AG09309 (cell line): ENCODE data around the gene SND1.

Experiments
- DNase-seq: peaks from one replicate; pipeline ENCODE4 v3.0.0-alpha.2; 2010; ENCODE audit warnings: low read depth
- H3K4me3 ChIP-seq: 2 replicates; pipeline ENCODE4 v1.5.1; 2011; ENCODE audit warnings: mild to moderate bottlenecking, low read depth, low read length, moderate library complexity; ENCODE audit not compliant: control insufficient read depth
- TF ChIP-seq, protein P1 (sequence below): IDR thresholded peaks from 2 replicates; pipeline ENCODE4 v1.5.1; 2011; ENCODE audit warnings: mild to moderate bottlenecking, low read depth, low read length, inconsistent platforms; ENCODE audit not compliant: insufficient read depth, control insufficient read depth; ENCODE audit errors: missing control alignments

The SND1 gene

GRCh38 chr7:128036226-128036940 is 384.4 kb downstream of the SND1 start:
- H3K4me3 ChIP-seq, result no peak overlapping the region
- no peak for DNase-seq
- TF ChIP-seq, protein P1, sequence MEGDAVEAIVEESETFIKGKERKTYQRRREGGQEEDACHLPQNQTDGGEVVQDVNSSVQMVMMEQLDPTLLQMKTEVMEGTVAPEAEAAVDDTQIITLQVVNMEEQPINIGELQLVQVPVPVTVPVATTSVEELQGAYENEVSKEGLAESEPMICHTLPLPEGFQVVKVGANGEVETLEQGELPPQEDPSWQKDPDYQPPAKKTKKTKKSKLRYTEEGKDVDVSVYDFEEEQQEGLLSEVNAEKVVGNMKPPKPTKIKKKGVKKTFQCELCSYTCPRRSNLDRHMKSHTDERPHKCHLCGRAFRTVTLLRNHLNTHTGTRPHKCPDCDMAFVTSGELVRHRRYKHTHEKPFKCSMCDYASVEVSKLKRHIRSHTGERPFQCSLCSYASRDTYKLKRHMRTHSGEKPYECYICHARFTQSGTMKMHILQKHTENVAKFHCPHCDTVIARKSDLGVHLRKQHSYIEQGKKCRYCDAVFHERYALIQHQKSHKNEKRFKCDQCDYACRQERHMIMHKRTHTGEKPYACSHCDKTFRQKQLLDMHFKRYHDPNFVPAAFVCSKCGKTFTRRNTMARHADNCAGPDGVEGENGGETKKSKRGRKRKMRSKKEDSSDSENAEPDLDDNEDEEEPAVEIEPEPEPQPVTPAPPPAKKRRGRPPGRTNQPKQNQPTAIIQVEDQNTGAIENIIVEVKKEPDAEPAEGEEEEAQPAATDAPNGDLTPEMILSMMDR, result no peak

GRCh38 chr7:128037081-128037480 is 385.1 kb downstream of the SND1 start:
- H3K4me3 ChIP-seq, result no peak overlapping the region
- DNase-seq, result no peak
- TF ChIP-seq, protein P1, result peak; percentile 1

DNA sequence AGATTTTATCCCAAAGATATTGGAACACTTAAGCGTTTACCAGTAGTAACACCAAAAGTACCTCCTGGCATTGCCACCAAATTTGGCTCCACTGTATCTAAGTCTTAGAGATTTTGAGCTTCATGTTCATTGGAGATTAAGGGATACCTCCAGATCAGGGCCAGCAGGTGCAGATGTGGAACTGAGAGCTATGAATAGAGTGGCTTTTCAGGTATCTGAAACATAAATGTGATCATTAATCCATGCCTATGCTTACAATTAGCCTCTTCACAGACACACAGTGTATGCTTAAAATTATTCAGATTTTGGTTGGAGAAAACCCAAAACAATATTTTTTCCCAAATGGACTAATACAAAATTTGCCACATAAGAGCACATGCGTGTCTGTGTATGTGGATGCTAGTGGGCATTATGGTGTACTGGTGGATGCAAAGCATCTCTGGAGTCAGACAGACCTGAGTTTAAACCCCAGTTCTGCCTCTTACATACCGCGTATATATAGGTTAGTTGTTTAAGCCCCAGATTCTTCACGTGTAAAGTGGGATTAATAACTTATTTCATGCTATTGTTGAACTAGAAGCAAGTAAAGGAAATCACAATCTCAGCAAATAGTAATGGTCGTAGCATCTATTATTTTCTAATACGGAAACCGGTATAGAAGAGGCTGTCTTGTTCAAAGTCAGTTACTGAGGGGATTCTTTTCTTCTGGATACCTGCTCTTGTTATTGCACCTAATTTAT is 386.1 kb downstream of the SND1 start:
- DNase-seq, result no peak
- no peak overlapping the region for H3K4me3 ChIP-seq
- TF ChIP-seq, protein P1, result no peak

- DNase-seq, result no peak
- TF ChIP-seq, protein P1, result no peak
These were observed 387.6 kb downstream of the SND1 start for GRCh38 chr7:128039544-128039953.

DNA sequence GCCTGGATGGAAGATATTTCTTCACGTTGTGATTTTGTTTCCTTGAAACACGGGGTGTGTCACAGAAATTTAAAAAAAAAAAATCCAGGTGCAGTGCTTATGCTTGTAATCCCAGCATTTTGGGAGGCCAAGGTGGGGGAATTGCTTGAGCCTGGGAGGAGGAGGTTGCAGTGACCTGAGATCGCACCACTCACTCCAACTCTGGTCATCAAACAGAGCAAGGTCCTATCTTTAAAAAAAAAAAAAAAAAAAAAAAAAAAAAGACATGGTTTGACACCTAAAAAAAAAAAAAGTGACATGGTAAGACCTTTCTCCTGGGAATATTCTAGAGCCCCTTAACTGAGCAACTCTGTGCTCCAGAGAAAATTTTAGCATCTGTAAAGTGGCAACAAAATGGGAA is 388.2 kb downstream of the SND1 start:
- no peak for DNase-seq
- TF ChIP-seq, protein P1, result no peak
- no peak overlapping the region for H3K4me3 ChIP-seq

More at GRCh38 chr7:128039544-128039953, 387.6 kb downstream of the SND1 start:
- H3K4me3 ChIP-seq, result no peak overlapping the region

DNA sequence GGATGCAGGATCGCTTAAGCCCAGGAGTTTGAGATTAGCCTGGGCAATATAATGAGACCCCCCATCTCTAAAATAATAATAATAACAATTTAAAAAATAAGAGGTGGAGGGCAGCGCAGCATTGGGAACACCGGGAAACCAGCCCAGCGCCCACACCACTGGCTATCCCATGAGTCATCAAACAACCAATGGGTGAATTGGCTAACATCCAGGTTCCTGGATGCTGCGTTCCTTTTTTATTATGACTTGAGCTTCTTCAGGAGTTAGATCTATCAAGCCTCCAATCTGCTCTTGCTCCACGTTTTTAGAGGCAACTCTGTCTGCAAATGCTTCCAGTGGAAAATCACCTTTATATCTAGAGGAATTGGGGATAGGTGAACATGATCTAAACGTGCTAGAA is 389.2 kb downstream of the SND1 start:
- DNase-seq, result peak; percentile 10
- TF ChIP-seq, protein P1, result no peak
- no peak overlapping the region for H3K4me3 ChIP-seq
